Endothelial cell of umbilical vein (primary cell): Measurements from ENCODE around the gene DLG1.

ENCODE experiments used
- EZH2 ChIP-seq: IDR thresholded peaks from 2 replicates; pipeline ENCODE4 v1.6.1; 2012; ENCODE audit warnings: borderline replicate concordance, low read depth, mild to moderate bottlenecking, moderate library complexity, low read length, inconsistent platforms; ENCODE audit not compliant: severe bottlenecking
- FOS ChIP-seq: IDR thresholded peaks from 2 replicates; pipeline ENCODE4 v1.6.1; 2011; ENCODE audit warnings: mild to moderate bottlenecking, low read length, moderate library complexity, borderline replicate concordance; ENCODE audit not compliant: insufficient read depth
- MYC ChIP-seq: IDR thresholded peaks from one replicate; pipeline ENCODE4 v1.6.1; 2011; ENCODE audit warnings: mild to moderate bottlenecking, low read depth, low read length
- POLR2A ChIP-seq: IDR thresholded peaks from 2 replicates; pipeline ENCODE4 v1.6.1; 2012; ENCODE audit warnings: low read depth, mild to moderate bottlenecking, control low read depth, low read length
- POLR2AphosphoS5 ChIP-seq: IDR thresholded peaks from 2 replicates; pipeline ENCODE4 v1.6.1; 2012; ENCODE audit warnings: low read depth, mild to moderate bottlenecking, control low read depth, low read length, moderate library complexity; ENCODE audit not compliant: insufficient read depth
- TF ChIP-seq, protein P1 (sequence below), 2 donors: IDR thresholded peaks; 1 replicate in 1 of 2; 2 replicates in 1 of 2; pipeline ENCODE4 v1.5.1; 2011; ENCODE audit warnings: low read length in 2 of 2, mild to moderate bottlenecking in 2 of 2, moderate library complexity in 2 of 2, control low read depth in 1 of 2, inconsistent platforms in 1 of 2, low read depth in 1 of 2; ENCODE audit not compliant: insufficient read depth in 1 of 2; ENCODE audit errors: extremely low read depth in 1 of 2
- TF ChIP-seq, protein P2 (sequence below): IDR thresholded peaks from 2 replicates; pipeline ENCODE4 v1.6.1; 2011; ENCODE audit not compliant: insufficient read depth, insufficient read length

DNA sequence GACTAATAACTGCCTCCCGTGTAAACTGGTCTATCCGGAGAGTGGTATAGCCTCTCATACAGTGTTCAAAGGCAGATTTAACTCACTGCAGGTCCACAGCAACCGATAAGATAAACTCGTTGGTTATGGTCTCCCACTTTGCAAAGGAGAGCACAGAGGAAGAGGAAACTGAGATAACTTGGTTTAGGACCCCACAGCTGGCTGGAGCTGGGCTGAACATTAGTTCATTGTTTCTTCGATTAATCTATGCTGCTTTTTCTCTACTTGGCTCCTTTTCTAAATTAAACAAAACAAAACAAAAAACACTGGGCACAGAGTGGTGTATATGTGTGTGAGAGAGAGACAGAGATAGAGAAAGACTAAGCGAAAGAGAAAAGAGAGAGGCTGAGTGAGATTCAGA lies 5.0 kb upstream of the DLG1 start:
- TF ChIP-seq EZH2 (no peak), POLR2A (no peak), FOS (no peak), POLR2AphosphoS5 (no peak), MYC (no peak)
- TF ChIP-seq, protein P1, sequence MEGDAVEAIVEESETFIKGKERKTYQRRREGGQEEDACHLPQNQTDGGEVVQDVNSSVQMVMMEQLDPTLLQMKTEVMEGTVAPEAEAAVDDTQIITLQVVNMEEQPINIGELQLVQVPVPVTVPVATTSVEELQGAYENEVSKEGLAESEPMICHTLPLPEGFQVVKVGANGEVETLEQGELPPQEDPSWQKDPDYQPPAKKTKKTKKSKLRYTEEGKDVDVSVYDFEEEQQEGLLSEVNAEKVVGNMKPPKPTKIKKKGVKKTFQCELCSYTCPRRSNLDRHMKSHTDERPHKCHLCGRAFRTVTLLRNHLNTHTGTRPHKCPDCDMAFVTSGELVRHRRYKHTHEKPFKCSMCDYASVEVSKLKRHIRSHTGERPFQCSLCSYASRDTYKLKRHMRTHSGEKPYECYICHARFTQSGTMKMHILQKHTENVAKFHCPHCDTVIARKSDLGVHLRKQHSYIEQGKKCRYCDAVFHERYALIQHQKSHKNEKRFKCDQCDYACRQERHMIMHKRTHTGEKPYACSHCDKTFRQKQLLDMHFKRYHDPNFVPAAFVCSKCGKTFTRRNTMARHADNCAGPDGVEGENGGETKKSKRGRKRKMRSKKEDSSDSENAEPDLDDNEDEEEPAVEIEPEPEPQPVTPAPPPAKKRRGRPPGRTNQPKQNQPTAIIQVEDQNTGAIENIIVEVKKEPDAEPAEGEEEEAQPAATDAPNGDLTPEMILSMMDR (IDR thresholded peaks at IDR 0.05; ENCODE audit: extremely low read depth in 1 of 2, insufficient read depth in 1 of 2, low read depth in 1 of 2, low read length in 2 of 2): no peak
- TF ChIP-seq, protein P2, sequence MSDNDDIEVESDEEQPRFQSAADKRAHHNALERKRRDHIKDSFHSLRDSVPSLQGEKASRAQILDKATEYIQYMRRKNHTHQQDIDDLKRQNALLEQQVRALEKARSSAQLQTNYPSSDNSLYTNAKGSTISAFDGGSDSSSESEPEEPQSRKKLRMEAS: no peak
